HG02970 (cell line): ENCODE data around the gene RTL10.

ENCODE experiments used
- ATAC-seq: cut with Tn5 transposase; IDR thresholded peaks from one replicate; pipeline ENCODE4 v1.9.1; 2021; ENCODE audit warnings: mild to moderate bottlenecking, moderate library complexity, moderate number of reproducible peaks; ENCODE audit not compliant: unreplicated experiment, low FRiP score

The RTL10 gene

DNA sequence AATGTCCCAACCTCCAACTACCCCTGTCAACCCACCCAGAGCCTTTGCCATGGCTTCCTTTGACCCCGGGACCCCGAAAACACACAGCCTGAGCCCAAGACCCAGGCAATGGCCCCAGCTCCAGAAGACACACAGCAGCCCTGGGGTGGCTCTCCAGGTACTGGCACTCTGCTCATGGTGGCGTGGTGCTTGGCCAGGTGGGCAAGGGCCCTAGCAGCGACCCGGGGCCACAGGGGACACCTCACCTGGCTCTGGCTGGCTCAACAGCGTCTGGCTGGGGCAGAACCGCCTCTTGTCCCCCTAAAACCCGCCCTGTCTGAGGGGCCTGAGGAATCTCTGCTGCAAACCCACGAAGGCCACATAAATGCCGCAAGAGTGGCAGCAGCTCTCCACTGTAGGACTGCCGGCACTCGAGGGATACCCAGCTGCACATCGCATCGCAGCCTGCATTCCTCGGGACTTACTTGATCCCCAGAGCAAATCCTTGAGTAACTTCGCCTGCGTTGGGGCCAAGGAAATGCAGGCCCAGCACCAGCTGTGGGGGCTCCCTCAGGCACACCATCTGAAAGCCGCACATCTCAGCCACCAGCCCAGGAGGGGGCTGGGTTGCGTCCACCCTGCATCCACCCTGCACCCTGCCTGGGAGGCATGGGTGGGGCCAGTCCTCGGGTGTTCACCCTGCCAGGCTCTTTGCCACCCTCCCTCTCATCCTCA, 23.1 kb upstream of the RTL10 start:
- no peak for ATAC-seq

DNA sequence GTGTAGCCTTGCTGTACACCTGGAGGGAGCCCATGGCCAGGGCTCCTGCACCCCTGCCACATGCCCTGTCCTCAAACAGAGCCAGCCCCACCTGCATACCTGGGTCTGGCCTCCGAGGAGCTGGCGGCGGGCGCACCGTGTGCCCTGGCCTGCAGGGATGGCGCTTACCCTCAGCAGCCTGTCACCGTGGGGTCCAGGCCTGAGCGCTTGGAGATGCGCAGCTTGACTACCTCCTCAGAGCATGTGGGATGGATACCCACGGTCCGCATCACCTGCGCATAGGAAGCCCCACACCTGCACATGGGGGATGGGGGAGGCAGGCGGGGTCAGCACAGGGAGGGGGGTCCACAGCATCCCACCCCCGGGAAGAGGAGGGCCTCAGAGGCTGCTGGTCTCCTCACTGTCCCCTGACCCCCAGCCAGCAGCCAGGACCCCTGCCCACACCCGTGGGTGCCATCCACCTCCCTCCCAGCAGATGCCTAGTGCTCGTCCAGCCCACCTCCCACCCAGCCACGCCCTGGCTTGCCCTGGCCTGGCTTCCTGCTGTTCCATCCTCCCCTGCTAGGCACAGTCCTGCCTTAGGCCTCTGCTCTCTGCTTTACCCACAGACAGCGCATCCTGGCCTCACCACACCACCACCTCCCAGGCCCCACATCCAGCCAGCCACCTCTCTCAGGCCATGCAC, 22.4 kb upstream of the RTL10 start:
- ATAC-seq: no peak

DNA sequence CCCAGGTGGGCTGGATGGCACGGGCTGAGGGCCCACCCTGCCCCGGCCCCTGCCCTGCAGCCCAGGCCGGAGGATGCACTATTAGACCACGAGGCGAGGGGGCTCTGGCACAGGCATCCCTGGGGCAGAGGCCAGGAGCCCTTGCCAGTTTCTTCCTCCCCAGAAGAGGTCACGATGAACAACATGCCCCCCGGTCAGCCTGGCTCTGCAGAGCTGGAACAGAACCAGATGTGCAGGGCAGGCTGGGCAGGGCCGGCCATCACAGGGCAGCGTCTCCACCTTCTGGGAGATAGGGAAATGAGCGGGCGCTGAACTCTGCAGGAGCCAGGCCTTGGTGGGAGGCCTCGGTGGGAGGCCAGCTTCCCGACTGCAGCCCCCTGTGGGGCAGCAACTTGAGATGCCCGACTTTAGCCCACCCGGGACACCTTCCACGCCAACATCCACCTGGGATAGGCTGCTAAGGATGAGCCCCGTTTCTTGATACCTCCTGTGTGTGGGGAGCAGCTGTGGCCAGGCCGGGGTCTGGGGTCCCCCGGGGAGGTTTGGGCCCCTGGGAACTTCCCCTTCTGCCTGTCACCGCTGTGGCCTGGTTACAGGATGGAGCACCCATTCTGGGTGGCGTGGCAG, 21.8 kb upstream of the RTL10 start:
- ATAC-seq: no peak

DNA sequence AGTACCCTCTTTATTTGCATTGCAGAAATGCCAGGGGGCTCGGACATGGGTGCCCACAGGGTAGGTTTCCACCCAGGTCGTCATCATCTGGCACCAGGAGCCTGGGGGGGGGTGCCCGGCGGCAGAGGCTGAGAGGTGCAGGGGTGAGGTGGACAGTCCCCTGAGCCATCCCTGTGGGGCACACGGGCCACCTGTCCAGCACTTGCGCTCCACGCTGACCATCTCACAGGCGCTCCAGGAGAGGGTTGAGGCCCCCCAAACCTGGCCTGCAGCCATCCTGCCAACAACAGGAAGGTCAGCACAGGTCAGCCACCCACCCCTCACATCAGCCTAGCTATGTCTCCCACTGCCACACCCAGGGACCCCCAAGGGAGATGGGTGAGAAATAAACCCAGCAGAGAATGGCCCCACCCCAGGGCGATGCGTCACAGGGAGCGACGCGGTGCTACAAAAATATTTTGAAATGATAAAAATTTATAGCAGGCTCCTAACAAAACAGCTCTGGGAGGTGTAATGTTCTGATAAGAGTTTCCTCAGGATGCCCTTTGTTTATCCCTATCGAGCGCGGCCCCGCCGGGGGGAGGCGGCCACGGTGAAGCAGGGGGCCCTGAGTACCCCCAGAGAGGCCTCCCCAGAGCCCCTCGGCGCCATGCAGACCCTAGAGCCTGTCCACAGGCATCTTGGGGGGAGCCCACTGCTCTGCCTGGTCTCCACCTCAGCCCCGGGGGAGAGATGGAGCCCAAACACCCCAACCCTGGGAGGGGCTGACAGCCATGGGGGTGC, 21.0 kb upstream of the RTL10 start:
- no peak for ATAC-seq

GRCh38 chr22:19875061-19875530, 20.4 kb upstream of the RTL10 start:
- no peak for ATAC-seq

DNA sequence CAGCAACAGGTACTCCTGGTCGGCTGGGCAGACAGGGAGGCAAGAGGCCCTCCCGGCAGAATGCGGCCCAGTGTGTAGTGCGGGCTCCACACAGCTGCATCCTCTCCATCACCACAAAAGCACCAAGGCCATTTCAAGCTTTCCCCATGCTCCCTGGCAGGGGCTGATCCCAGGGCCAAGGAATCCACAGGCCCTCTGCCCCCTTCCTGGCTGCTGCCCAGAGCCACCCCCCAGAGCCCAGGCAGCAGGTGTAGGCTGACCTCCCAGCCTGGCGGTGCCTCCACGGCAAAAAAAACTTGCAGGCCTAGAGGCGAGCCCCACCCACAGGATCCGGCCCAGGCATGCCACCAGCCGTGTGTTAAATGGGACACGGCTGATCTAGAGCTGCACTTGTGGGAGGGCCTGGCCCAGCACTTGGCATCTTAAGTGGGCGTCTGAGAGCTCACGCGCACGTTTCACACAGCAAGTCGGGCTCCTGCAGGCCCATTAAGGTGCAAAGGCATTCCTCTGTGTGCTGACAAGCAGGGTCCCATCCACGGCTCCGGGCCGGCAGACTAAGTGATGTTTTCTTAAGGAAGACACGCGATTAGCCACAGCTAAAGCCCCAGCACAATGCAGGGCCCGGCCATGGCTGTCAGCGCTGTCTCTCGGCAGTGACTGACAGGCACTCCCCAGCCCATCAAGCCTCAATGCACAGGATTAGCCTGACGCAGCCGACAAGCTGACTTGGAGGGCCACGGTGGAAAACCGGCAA, 19.8 kb upstream of the RTL10 start:
- no peak for ATAC-seq

DNA sequence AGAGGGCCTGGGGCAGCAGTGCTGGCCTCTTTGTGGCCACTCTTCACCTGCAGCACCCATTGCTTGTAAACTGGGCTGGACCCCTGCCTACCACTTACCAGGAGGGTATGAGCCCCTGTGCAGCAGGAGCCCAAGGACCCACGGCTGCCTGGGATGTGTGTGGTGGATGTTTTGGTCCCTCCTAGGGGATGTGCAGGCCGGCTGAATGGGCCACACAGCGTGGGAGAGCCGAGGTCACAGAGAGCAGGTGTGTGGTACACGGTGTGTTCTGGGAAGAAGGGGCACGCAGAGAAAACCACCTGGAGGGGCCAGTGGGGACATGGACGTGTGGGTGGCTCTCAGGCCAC, 19.3 kb upstream of the RTL10 start:
- ATAC-seq: no peak

- ATAC-seq: no peak
Observed at GRCh38 chr22:19873138-19873959, 18.7 kb upstream of the RTL10 start.

GRCh38 chr22:19872779-19873137, 18.1 kb upstream of the RTL10 start:
- ATAC-seq: no peak

DNA sequence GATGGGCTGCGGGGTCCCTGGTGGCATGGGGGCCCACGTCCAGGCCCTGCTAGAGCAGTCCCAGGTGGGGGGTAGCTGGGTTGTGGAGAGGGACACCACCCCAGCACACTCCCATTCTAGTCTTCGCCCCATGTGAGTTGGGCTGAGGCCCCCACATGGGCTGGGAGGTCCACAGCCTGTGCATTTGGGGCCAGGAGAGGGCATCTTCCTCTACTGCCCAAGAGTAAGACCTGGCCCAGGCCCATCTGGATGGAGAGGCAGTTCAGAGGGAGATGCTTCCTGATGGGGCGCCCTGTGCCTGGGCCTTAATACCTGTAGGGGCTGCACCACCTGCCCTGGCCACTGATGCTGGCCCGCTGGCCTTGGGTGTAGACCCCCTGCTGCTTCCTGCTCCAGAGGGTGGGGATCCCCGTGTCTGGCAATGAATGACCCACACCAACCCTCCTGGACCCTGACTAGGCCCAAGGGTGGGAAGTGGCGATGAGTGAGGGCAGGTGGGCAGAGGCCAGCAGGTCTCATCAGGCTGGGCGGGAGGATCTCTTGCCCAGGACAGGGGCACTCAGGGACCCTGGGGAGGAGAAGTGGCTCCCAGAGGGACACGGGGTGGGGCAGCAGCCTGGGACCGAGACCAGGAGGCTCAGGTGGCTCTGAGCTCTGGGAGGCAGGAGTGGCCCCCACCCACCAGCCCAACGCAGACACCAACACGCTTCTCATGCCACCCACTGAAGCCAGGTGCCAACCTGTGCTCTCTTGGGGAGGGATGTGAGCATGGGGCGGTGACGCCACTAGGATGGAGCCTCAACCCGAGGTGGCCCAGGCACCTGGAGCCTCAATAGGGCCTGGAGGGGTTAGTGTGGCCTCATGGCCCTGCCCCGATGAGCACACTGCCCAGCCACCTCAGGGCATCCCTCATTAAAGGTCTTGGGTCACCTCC, 17.4 kb upstream of the RTL10 start:
- no peak for ATAC-seq

DNA sequence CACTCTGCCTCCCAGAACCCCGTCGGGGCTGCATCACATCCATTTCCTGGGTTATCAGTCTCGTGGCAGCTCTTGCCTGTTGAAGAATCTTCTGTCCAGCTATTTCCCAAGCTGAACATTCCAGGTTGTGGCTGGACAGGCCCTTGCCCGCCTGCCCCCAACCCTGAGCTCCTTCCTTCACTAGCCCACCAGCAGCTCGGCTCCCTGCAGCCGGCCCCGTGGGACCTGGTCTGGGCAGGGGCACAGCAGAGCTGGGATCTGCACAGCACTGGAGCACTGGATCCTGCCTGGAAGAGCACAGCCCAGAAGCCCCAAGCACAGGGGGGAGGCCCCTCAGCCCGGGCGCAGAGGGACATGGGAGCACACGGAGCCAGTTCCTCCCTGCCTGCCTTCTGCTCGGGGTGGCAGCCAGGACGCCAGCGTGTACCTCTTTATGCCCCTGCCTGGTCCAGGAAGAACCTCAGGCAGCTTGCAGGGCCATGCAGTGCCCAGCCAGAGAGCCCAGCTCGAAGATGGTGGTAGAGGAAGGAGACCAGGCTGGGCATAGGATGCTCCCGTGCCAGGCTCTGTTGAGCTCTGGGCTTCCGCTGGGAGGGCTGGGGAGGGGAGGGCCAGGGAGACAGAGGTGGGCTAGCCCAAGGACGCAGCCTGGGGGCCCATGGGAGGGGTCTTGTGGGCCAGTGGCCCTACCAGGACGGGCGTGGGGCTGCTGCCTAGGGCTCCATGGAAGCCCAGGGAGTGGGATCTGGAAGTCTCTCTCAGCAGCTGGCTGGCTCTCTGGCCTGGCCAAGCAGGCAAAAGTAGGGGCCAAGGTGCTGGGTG, 16.6 kb upstream of the RTL10 start:
- ATAC-seq: no peak

DNA sequence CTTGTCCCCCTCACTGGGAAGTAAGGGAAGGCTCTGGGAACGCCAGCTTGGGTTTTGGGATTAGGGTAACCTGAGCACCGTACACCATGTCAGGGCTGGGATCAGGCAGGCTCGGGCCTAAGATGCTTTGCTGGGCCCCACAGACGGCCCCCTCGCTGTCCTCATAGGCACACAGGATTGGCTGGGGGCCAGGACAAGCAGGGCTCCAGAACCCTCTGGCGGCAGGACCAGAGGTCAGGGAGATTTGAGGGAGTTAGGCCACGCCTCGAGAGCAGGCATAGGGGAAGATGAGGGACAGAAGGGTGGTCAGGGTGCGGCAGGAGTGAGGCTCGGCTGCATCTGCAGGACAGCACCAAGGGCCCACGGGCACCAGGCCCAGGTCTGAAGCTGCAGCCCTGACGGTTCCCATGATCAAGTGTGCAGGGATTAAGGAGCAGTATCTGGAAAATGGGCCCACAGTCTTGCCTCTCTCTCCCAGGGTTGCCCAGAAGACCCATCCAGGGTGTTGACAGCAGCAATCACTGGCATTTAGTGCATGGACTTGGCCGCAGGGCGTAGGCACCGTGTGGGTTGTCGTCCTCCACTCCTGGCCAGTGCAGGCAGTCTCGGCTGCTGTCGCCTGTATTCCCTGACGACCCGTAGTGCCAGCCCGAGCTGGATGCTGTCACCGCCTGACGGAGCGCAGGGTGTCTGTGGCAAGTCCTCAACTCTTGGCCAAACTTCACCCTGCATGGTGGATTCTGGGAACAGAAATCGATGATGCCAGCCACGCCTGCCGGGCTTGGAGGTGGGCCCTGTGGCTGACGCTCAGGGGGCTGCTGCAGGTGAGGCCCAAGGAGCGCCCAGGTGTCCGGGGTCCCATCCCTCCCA, 15.7 kb upstream of the RTL10 start:
- no peak for ATAC-seq

- ATAC-seq: no peak
Observed at GRCh38 chr22:19869497-19870152, 15.0 kb upstream of the RTL10 start.

DNA sequence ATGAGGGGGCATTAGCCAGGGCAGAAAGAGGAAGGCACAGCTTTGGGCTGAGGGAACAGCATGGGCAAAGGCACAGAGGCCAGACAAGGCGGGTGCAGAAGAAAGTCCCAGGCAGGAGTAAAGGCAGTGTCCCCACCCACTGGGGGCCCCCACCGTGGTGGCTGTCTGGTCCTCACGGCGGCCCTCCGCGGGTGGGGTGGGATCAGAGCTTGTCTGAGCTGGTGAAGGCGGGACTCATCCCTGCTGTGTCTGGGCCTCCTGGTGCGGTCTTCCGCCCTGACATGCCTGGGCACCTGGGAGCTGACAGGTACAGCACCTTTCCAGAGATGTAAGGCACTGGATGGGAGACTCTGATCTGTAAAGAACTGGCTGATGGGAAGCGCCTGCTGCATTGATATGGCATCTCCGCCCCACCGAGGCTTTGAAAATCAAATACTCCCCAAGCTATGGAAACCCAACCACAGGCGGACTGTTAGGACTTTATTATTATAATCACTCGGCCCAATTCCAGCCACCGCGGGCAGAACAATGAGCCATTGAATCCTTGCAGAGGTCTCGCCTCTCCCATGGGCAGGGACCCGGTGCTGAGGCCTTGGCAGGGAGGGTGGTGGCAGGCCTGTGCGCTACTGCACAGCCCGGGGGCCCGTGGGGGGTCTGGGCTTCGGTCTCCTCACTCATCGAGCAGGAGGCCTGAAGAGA, 14.2 kb upstream of the RTL10 start:
- no peak for ATAC-seq

GRCh38 chr22:19868333-19868732, 13.7 kb upstream of the RTL10 start:
- ATAC-seq: no peak

GRCh38 chr22:19867617-19868016, 12.9 kb upstream of the RTL10 start:
- no peak for ATAC-seq
